HG03575 (cell line): ENCODE measurements around the gene SLCO3A1.

ENCODE experiments used
- ATAC-seq: cut with Tn5 transposase; IDR thresholded peaks from one replicate; pipeline ENCODE4 v1.9.1; 2021; ENCODE audit not compliant: unreplicated experiment, insufficient number of reproducible peaks, low FRiP score; ENCODE audit errors: extremely low read depth

The SLCO3A1 gene

GRCh38 chr15:91853511-91853947 is at the start of gene SLCO3A1:
SLCO3A1 (plus strand) TSS chr15:91853708.
- no peak for ATAC-seq

- ATAC-seq, result no peak
Measured at GRCh38 chr15:91807122-91807521, 46.4 kb upstream of the SLCO3A1 start.

GRCh38 chr15:91813924-91814323 is 39.6 kb upstream of the SLCO3A1 start:
- no peak for ATAC-seq

GRCh38 chr15:91816942-91817341 is 36.6 kb upstream of the SLCO3A1 start:
- ATAC-seq, result no peak

GRCh38 chr15:91821458-91821857 is 32.0 kb upstream of the SLCO3A1 start:
- no peak for ATAC-seq

- no peak for ATAC-seq
Measured at GRCh38 chr15:91824256-91824655, 29.3 kb upstream of the SLCO3A1 start.

- ATAC-seq, result no peak
Measured at GRCh38 chr15:91826443-91826842, 27.1 kb upstream of the SLCO3A1 start.

GRCh38 chr15:91833056-91833455 is 20.5 kb upstream of the SLCO3A1 start:
- ATAC-seq, result no peak

- ATAC-seq, result no peak
Measured at GRCh38 chr15:91839867-91840266, 13.6 kb upstream of the SLCO3A1 start.

GRCh38 chr15:91841861-91842260 is 11.6 kb upstream of the SLCO3A1 start:
- ATAC-seq, result no peak

GRCh38 chr15:91844341-91844740 is 9.2 kb upstream of the SLCO3A1 start:
- ATAC-seq, result no peak

- no peak for ATAC-seq
Measured at GRCh38 chr15:91844928-91845327, 8.6 kb upstream of the SLCO3A1 start.

- ATAC-seq, result no peak
Measured at GRCh38 chr15:91845720-91846119, 7.8 kb upstream of the SLCO3A1 start.

- ATAC-seq, result no peak
Measured at GRCh38 chr15:91849180-91849579, 4.3 kb upstream of the SLCO3A1 start.

- ATAC-seq, result no peak
Measured at GRCh38 chr15:91849749-91850161, 3.8 kb upstream of the SLCO3A1 start.

- ATAC-seq, result no peak
Measured at GRCh38 chr15:91852741-91853510, 582 bp upstream of the SLCO3A1 start.

- no peak for ATAC-seq
Measured at GRCh38 chr15:91853948-91854638, 585 bp downstream of the SLCO3A1 start.

GRCh38 chr15:91854639-91854990 is 1.1 kb downstream of the SLCO3A1 start:
- no peak for ATAC-seq

GRCh38 chr15:91855241-91855640 is 1.7 kb downstream of the SLCO3A1 start:
- ATAC-seq, result no peak

- no peak for ATAC-seq
Measured at GRCh38 chr15:91855684-91856489, 2.4 kb downstream of the SLCO3A1 start.
